HepG2 (cell line): ENCODE measurements around the gene SLC26A3. TPM values are rescaled to one million over a fixed set of nuclear protein-coding genes. Genes with fewer than 3 reads are reported as not detected.

Experiments
- ESRRA ChIP-seq: sonication (generic); formaldehyde crosslinking; IDR thresholded peaks from 2 replicates; pipeline ENCODE4 v1.5.1; 2020; ENCODE audit warnings: mild to moderate bottlenecking, low read depth, missing genetic modification reagents
- GABPA ChIP-seq, 2 experiments: IDR thresholded peaks; 2 replicates each; pipeline ENCODE4 v1.6.1; 2011 to 2016; ENCODE audit warnings: low read depth in 2 of 2, low read length in 1 of 2, missing biosample characterization in 1 of 2, missing genetic modification characterization in 1 of 2
- HDAC1 ChIP-seq: sonication (generic); formaldehyde crosslinking; IDR thresholded peaks from 2 replicates; pipeline ENCODE4 v1.5.1; 2020; ENCODE audit warnings: mild to moderate bottlenecking, missing genetic modification reagents
- HOXA3 ChIP-seq: sonication (generic); formaldehyde crosslinking; IDR thresholded peaks from 2 replicates; pipeline ENCODE4 v1.5.0; 2020; ENCODE audit warnings: missing genetic modification reagents
- KIAA2018 ChIP-seq: sonication (generic); formaldehyde crosslinking; IDR thresholded peaks from 2 replicates; pipeline ENCODE4 v1.5.0; 2020; ENCODE audit warnings: mild to moderate bottlenecking, missing genetic modification reagents, borderline replicate concordance
- REST ChIP-seq, 2 experiments: IDR thresholded peaks; 2 replicates each; pipeline ENCODE4 v1.6.1; 2011 to 2012; ENCODE audit warnings: low read length in 2 of 2, borderline replicate concordance in 1 of 2, low read depth in 1 of 2, mild to moderate bottlenecking in 1 of 2, moderate library complexity in 1 of 2
- SNAPC2 ChIP-seq: sonication (generic); formaldehyde crosslinking; IDR thresholded peaks from 2 replicates; pipeline ENCODE4 v1.8.1; 2022; ENCODE audit warnings: mild to moderate bottlenecking, missing genetic modification reagents
- SOX13 ChIP-seq, 3 experiments: fragments of 450-650 bp in 1 of 3; sonication (generic) in 1 of 3; formaldehyde crosslinking in 1 of 3; IDR thresholded peaks in 2 of 3; conservative IDR thresholded peaks in 1 of 3; 2 replicates each; pipeline versions ENCODE4 v1.5.0 to v1.6.1; 2016 to 2020; ENCODE audit warnings: antibody characterized with exemption in 1 of 3, mild to moderate bottlenecking in 1 of 3, missing compliant biosample characterization in 1 of 3, missing genetic modification reagents in 1 of 3, moderate library complexity in 1 of 3
- TBL1XR1 ChIP-seq: fragments of 150-350 bp; IDR thresholded peaks from 2 replicates; pipeline ENCODE4 v1.6.1; 2014; ENCODE audit warnings: borderline replicate concordance, low read length; ENCODE audit not compliant: partially characterized antibody
- TOE1 ChIP-seq: sonication (generic); formaldehyde crosslinking; IDR thresholded peaks from 2 replicates; pipeline ENCODE4 v1.4.0; 2020; ENCODE audit warnings: mild to moderate bottlenecking, missing genetic modification reagents
- ZEB1 ChIP-seq: IDR thresholded peaks from 2 replicates; pipeline ENCODE4 v1.6.1; 2012; ENCODE audit warnings: mild to moderate bottlenecking, low read depth, inconsistent platforms; ENCODE audit not compliant: insufficient replicate concordance
- ZKSCAN1 ChIP-seq: fragments of 150-350 bp; IDR thresholded peaks from 2 replicates; pipeline ENCODE4 v1.6.1; 2014; ENCODE audit warnings: low read length
- ZMYM4 ChIP-seq: sonication (generic); formaldehyde crosslinking; IDR thresholded peaks from 2 replicates; pipeline ENCODE4 v1.8.1; 2023; ENCODE audit warnings: mild to moderate bottlenecking, missing genetic modification reagents
- ZNF160 ChIP-seq: sonication (generic); formaldehyde crosslinking; IDR thresholded peaks from 2 replicates; pipeline ENCODE4 v1.8.0; 2022; ENCODE audit warnings: mild to moderate bottlenecking, inconsistent platforms, missing genetic modification reagents
- ZNF749 ChIP-seq: sonication (generic); formaldehyde crosslinking; IDR thresholded peaks from 2 replicates; pipeline ENCODE4 v1.8.0; 2022; ENCODE audit warnings: mild to moderate bottlenecking, missing genetic modification reagents, moderate library complexity, borderline replicate concordance
- polyA plus RNA-seq, 8 experiments: library from polyadenylated mRNA; depleted of rRNA in 3 of 8; stranded (reverse) in 7 of 8; unstranded in 1 of 8; fragments of >200 nt; fragmentation: Illumina TruSeq in 4 of 8; extraction: Trizol in 4 of 8; gene quantifications; 2 replicates each; pipeline versions ENCODE4 v1.2.1 to v1.2.3, GENCODE V29; 2011 to 2016; ENCODE audit warnings: low read depth in 4 of 8, missing spikeins in 1 of 8, mixed read lengths in 1 of 8; ENCODE audit not compliant: insufficient read depth in 1 of 8
- total RNA-seq, 5 experiments: library from RNA; depleted of rRNA; stranded (reverse); fragments of >200 nt; fragmentation: Illumina TruSeq; extraction: Trizol; gene quantifications; 2 replicates each; pipeline ENCODE4 v1.2.3, GENCODE V29; 2016; ENCODE audit warnings: low read depth in 1 of 5

The SLC26A3 gene
- total and polyA plus RNA-seq, 2 of the 13 experiments (the other 11 are each of a cell fraction or from before 2014, with no cell fraction given) = 0.11 to 0.30 TPM

- peak; percentile 90 for TF ChIP-seq ESRRA
- peak; percentile 42 for TF ChIP-seq ZEB1
- no peak; the same call in 1 of the 2 replicates for TF ChIP-seq ZNF160 (CRISPR knock-in tag)
- peak; percentile 86 for TF ChIP-seq SOX13 (IDR thresholded peaks at IDR 0.05)
- peak in 1 of 2 experiments; percentile 95; a peak in 2 of 4 replicates for TF ChIP-seq SOX13 (CRISPR knock-in tag; conservative IDR thresholded peaks at IDR 0.05 in 1 of 2, IDR thresholded peaks at IDR 0.05 in 1 of 2)
- TF ChIP-seq KIAA2018 (CRISPR knock-in tag) = 0 out of 2 replicates have a peak, but pooled peaks have one; percentile 26
- peak; percentile 76 for TF ChIP-seq TBL1XR1
- TF ChIP-seq HDAC1 = peak; percentile 83
- TF ChIP-seq ZNF749 (CRISPR knock-in tag) = peak; percentile 56; the same call in 1 of the 2 replicates
- TF ChIP-seq TOE1 (CRISPR knock-in tag) = 0 out of 2 replicates have a peak, but pooled peaks have one; percentile 73
- TF ChIP-seq ZKSCAN1 = no peak
- peak; percentile 86 for TF ChIP-seq HOXA3 (CRISPR knock-in tag)
- peak; percentile 60; the same call in 1 of the 2 replicates for TF ChIP-seq SNAPC2 (CRISPR knock-in tag)
- TF ChIP-seq ZMYM4 (CRISPR knock-in tag) = peak; percentile 89
- TF ChIP-seq REST (IDR thresholded peaks at IDR 0.05; ENCODE audit: borderline replicate concordance in 1 of 2, low read depth in 1 of 2, low read length in 2 of 2) = peak in 1 of 2 experiments; percentile 66; a peak in 1 of 4 replicates
- no peak for TF ChIP-seq GABPA (IDR thresholded peaks at IDR 0.05; ENCODE audit: low read depth, low read length)
- peak; percentile 76 for TF ChIP-seq GABPA (CRISPR knock-in tag; IDR thresholded peaks at IDR 0.05; ENCODE audit: low read depth)
These were observed 23.4 kb downstream of the SLC26A3 start (continued) for GRCh38 chr7:107779647-107780099.
